SIG-M5 treated with dmso at 0.1 percent for 504 hours (cell line): Measurements from ENCODE around the gene COX8C.
"Not testable (repeated sequence)": the region's sequence is repeated elsewhere in the genome, so short reads cannot be mapped to it uniquely, and the experiment has no call there.

Experiments used
- DNase-seq: peaks from one replicate; lab custom pipeline; 2025; ENCODE audit not compliant: unreplicated experiment; lab: John Stamatoyannopoulos, UW

The COX8C gene

GRCh38 chr14:93320489-93320888, 26.5 kb upstream of the COX8C start:
- no peak for DNase-seq

GRCh38 chr14:93322929-93323599, 23.9 kb upstream of the COX8C start:
- DNase-seq = no peak

GRCh38 chr14:93323600-93324174, 23.3 kb upstream of the COX8C start:
- DNase-seq = no peak

GRCh38 chr14:93326196-93326595, 20.8 kb upstream of the COX8C start:
- DNase-seq = no peak

GRCh38 chr14:93328546-93328945, 18.4 kb upstream of the COX8C start:
- no peak for DNase-seq

- DNase-seq = no peak
Observed at GRCh38 chr14:93329965-93330608, 16.9 kb upstream of the COX8C start.

- DNase-seq = no peak
Observed at GRCh38 chr14:93330609-93331000, 16.4 kb upstream of the COX8C start.

GRCh38 chr14:93331002-93331727, 15.8 kb upstream of the COX8C start:
- no peak for DNase-seq

- DNase-seq = peak; percentile 8
Observed at GRCh38 chr14:93331728-93332396, 15.1 kb upstream of the COX8C start.

GRCh38 chr14:93332397-93332852, 14.6 kb upstream of the COX8C start:
- no peak for DNase-seq

- DNase-seq = peak; percentile 92
Observed at GRCh38 chr14:93332853-93333630, 13.9 kb upstream of the COX8C start, which contains the start of gene BTBD7. TSS of gene BTBD7 (minus strand) at chr14:93333036. CDS start at chr14:93296051, 36,985 bp downstream.

- no peak for DNase-seq
Observed at GRCh38 chr14:93333631-93334103, 13.3 kb upstream of the COX8C start.

GRCh38 chr14:93337143-93337753, 9.7 kb upstream of the COX8C start:
- DNase-seq = no peak

GRCh38 chr14:93337884-93338283, 9.1 kb upstream of the COX8C start:
- DNase-seq = no peak

- DNase-seq = peak; percentile 89
Observed at GRCh38 chr14:93343266-93343665, 3.7 kb upstream of the COX8C start.

- no peak for DNase-seq
Observed at GRCh38 chr14:93343797-93344196, 3.2 kb upstream of the COX8C start.

GRCh38 chr14:93347850-93348249, 868 bp downstream of the COX8C start:
- no peak for DNase-seq

- no peak for DNase-seq
Observed at GRCh38 chr14:93348292-93348691, 1.3 kb downstream of the COX8C start.

GRCh38 chr14:93354873-93355272, 7.9 kb downstream of the COX8C start:
- DNase-seq = not testable (repeated sequence)
